Panc1 (cell line): ENCODE results near the gene DOK5. TPM values are rescaled to one million over a fixed set of nuclear protein-coding genes. Genes with fewer than 3 reads are reported as not detected.

ENCODE experiments used
- ATAC-seq: fragments of 200-7000 bp; cut with Tn5 transposase; 2 replicates; pipeline ENCODE4 v1.9.1; 2020; ENCODE audit warnings: mild to moderate bottlenecking, moderate library complexity
- BruUV-seq: library from RNA; stranded (reverse); fragments of 400-500 nt; replicated peaks from 2 replicates; lab custom pipeline; 2021; lab: Mats Ljungman, UMichigan
- CTCF ChIA-PET: fragments of 300-600 bp; sonication (Branson Sonifier 250); formaldehyde crosslinking; loops from one replicate; lab custom pipeline; 2022; ENCODE audit warnings: antibody characterized with exemption; lab: Charles Lee
- POLR2A ChIA-PET: fragments of 300-600 bp; sonication (Branson Sonifier 250); formaldehyde crosslinking; loops from one replicate; lab custom pipeline; 2022; ENCODE audit warnings: antibody characterized with exemption; lab: Charles Lee
- DNase-seq: peaks from one replicate; pipeline ENCODE4 v3.0.0-alpha.2; 2010; ENCODE audit warnings: low read depth, low spot score
- H3K27ac ChIP-seq: 2 replicates; pipeline ENCODE4 v1.5.1; 2011; ENCODE audit warnings: mild to moderate bottlenecking, low read length, inconsistent platforms
- H3K27me3 ChIP-seq: fragments of 200-500 bp; sonication (Bioruptor generic); 2 replicates; pipeline ENCODE4 v1.6.0; 2014; ENCODE audit warnings: low read length, inconsistent platforms; ENCODE audit not compliant: control insufficient read depth, insufficient read depth
- H3K36me3 ChIP-seq: fragments of 200-500 bp; sonication (Bioruptor generic); 2 replicates; pipeline ENCODE4 v1.5.1; 2014; ENCODE audit warnings: inconsistent platforms, mild to moderate bottlenecking, low read length, moderate library complexity; ENCODE audit not compliant: control insufficient read depth, insufficient read depth
- H3K4me1 ChIP-seq: 2 replicates; pipeline ENCODE4 v1.5.1; 2011; ENCODE audit warnings: inconsistent platforms, mild to moderate bottlenecking, low read length, moderate library complexity; ENCODE audit not compliant: control insufficient read depth, insufficient read depth
- H3K4me3 ChIP-seq, 2 experiments: 2 replicates each; pipeline ENCODE4 v1.5.1; 2011 to 2012; ENCODE audit warnings: low read depth in 2 of 2, low read length in 2 of 2, mild to moderate bottlenecking in 2 of 2, inconsistent platforms in 1 of 2, moderate library complexity in 1 of 2
- H3K9me3 ChIP-seq: fragments of 200-500 bp; sonication (Bioruptor generic); 2 replicates; pipeline ENCODE4 v1.5.1; 2014; ENCODE audit warnings: low read depth, mild to moderate bottlenecking, inconsistent platforms, low read length, moderate library complexity; ENCODE audit not compliant: control insufficient read depth, insufficient read depth
- POLR2AphosphoS5 ChIP-seq: IDR thresholded peaks from 2 replicates; pipeline ENCODE4 v1.6.1; 2012; ENCODE audit warnings: mild to moderate bottlenecking, low read depth, low read length, moderate library complexity
- SIN3A ChIP-seq: IDR thresholded peaks from 2 replicates; pipeline ENCODE4 v1.6.1; 2012; ENCODE audit warnings: low read depth, mild to moderate bottlenecking, low read length, moderate library complexity, borderline replicate concordance; ENCODE audit not compliant: insufficient read depth
- TCF7L2 ChIP-seq: IDR thresholded peaks from 2 replicates; pipeline ENCODE4 v1.6.1; 2011; ENCODE audit warnings: mild to moderate bottlenecking, low read depth, low read length, inconsistent platforms
- in situ Hi-C: cut with HindIII; loops from 2 replicates; pipeline ENCODE4 v1.10.0; 2016; ENCODE audit warnings: low sequenced_read_pairs, low pct_unique_long_range_greater_than_20kb
- intact Hi-C: fragments of 100-400 bp; cut with micrococcal nuclease; formaldehyde crosslinking; loops from one replicate; pipeline ENCODE4 v1.10.0; 2022; ENCODE audit not compliant: unreplicated experiment
- total RNA-seq: library from RNA; stranded (reverse); gene quantifications from one replicate; pipeline ENCODE4 v1.2.1, GENCODE V29; 2021; ENCODE audit not compliant: unreplicated experiment
- TF ChIP-seq, protein P1 (sequence below), 2 experiments: IDR thresholded peaks; 2 replicates each; pipeline ENCODE4 v1.6.1; 2011 to 2012; ENCODE audit warnings: low read depth in 2 of 2, control low read depth in 1 of 2, low read length in 1 of 2, mild to moderate bottlenecking in 1 of 2, moderate library complexity in 1 of 2; ENCODE audit not compliant: insufficient read depth in 1 of 2
- TF ChIP-seq, protein P2 (sequence below): fragments of 450-650 bp; IDR thresholded peaks from 2 replicates; pipeline ENCODE4 v1.5.1; 2017; ENCODE audit warnings: mild to moderate bottlenecking

Gene DOK5
- total RNA-seq, 1 experiment from 2014 or later: 0.18 TPM

GRCh38 chr20:54626126-54626525 is 150.7 kb downstream of the DOK5 start:
- Histone ChIP-seq H3K36me3 (no peaks in the 10 kb centered on the region; the same call in 1 of the 2 replicates), H3K27me3 (peaks cover 8% of the 10 kb centered on the region; the same call in 1 of the 2 replicates), H3K4me3 (no peak overlapping the region), H3K9me3 (no peaks in the 10 kb centered on the region), H3K27ac (no peak overlapping the region), H3K4me1 (no peaks in the 10 kb centered on the region)
- in situ Hi-C loops (no loop called here), intact Hi-C loops (no loop called here)
- ATAC-seq: no peak
- no peak for DNase-seq
- ChIA-PET POLR2A (interaction anchor here (0.6 kb wide), 1 partner anchor 352 kb away, joined by 4 read pairs; no protein-coding TSS in a partner anchor), CTCF (no interaction called here)
- no TSS peak for BruUV-seq
- TF ChIP-seq TCF7L2 (no peak), SIN3A (no peak), POLR2AphosphoS5 (no peak)
- TF ChIP-seq, protein P1, sequence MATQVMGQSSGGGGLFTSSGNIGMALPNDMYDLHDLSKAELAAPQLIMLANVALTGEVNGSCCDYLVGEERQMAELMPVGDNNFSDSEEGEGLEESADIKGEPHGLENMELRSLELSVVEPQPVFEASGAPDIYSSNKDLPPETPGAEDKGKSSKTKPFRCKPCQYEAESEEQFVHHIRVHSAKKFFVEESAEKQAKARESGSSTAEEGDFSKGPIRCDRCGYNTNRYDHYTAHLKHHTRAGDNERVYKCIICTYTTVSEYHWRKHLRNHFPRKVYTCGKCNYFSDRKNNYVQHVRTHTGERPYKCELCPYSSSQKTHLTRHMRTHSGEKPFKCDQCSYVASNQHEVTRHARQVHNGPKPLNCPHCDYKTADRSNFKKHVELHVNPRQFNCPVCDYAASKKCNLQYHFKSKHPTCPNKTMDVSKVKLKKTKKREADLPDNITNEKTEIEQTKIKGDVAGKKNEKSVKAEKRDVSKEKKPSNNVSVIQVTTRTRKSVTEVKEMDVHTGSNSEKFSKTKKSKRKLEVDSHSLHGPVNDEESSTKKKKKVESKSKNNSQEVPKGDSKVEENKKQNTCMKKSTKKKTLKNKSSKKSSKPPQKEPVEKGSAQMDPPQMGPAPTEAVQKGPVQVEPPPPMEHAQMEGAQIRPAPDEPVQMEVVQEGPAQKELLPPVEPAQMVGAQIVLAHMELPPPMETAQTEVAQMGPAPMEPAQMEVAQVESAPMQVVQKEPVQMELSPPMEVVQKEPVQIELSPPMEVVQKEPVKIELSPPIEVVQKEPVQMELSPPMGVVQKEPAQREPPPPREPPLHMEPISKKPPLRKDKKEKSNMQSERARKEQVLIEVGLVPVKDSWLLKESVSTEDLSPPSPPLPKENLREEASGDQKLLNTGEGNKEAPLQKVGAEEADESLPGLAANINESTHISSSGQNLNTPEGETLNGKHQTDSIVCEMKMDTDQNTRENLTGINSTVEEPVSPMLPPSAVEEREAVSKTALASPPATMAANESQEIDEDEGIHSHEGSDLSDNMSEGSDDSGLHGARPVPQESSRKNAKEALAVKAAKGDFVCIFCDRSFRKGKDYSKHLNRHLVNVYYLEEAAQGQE (IDR thresholded peaks at IDR 0.05; ENCODE audit: insufficient read depth in 1 of 2, low read depth in 2 of 2, low read length in 1 of 2): no peak
- TF ChIP-seq, protein P2, sequence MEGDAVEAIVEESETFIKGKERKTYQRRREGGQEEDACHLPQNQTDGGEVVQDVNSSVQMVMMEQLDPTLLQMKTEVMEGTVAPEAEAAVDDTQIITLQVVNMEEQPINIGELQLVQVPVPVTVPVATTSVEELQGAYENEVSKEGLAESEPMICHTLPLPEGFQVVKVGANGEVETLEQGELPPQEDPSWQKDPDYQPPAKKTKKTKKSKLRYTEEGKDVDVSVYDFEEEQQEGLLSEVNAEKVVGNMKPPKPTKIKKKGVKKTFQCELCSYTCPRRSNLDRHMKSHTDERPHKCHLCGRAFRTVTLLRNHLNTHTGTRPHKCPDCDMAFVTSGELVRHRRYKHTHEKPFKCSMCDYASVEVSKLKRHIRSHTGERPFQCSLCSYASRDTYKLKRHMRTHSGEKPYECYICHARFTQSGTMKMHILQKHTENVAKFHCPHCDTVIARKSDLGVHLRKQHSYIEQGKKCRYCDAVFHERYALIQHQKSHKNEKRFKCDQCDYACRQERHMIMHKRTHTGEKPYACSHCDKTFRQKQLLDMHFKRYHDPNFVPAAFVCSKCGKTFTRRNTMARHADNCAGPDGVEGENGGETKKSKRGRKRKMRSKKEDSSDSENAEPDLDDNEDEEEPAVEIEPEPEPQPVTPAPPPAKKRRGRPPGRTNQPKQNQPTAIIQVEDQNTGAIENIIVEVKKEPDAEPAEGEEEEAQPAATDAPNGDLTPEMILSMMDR: no peak

GRCh38 chr20:54629632-54630031 is 154.2 kb downstream of the DOK5 start:
- ChIA-PET POLR2A (interaction anchor here (0.6 kb wide), 1 partner anchor 119 kb away, joined by 17 read pairs; no protein-coding TSS in a partner anchor), CTCF (no interaction called here)
- in situ Hi-C loops (no loop called here), intact Hi-C loops (no loop called here)
- Histone ChIP-seq H3K27me3 (peaks cover 8% of the 10 kb centered on the region; the same call in 1 of the 2 replicates), H3K4me1 (no peaks in the 10 kb centered on the region), H3K36me3 (no peaks in the 10 kb centered on the region; the same call in 1 of the 2 replicates), H3K27ac (no peak overlapping the region), H3K4me3 (no peak overlapping the region), H3K9me3 (no peaks in the 10 kb centered on the region)
- no peak for ATAC-seq
- DNase-seq: no peak
- TF ChIP-seq SIN3A (no peak), POLR2AphosphoS5 (no peak), TCF7L2 (no peak)
- TF ChIP-seq, protein P1 (IDR thresholded peaks at IDR 0.05; ENCODE audit: insufficient read depth in 1 of 2, low read depth in 2 of 2, low read length in 1 of 2): no peak
- TF ChIP-seq, protein P2: no peak
- BruUV-seq: no TSS peak
